ENCODE results near the gene NEDD4L. TPM values are rescaled to one million over a fixed set of nuclear protein-coding genes. Genes with fewer than 3 reads are reported as not detected.

The NEDD4L gene
- total RNA-seq, 1 donor from 2014 or later, result 80.2 TPM

DNA sequence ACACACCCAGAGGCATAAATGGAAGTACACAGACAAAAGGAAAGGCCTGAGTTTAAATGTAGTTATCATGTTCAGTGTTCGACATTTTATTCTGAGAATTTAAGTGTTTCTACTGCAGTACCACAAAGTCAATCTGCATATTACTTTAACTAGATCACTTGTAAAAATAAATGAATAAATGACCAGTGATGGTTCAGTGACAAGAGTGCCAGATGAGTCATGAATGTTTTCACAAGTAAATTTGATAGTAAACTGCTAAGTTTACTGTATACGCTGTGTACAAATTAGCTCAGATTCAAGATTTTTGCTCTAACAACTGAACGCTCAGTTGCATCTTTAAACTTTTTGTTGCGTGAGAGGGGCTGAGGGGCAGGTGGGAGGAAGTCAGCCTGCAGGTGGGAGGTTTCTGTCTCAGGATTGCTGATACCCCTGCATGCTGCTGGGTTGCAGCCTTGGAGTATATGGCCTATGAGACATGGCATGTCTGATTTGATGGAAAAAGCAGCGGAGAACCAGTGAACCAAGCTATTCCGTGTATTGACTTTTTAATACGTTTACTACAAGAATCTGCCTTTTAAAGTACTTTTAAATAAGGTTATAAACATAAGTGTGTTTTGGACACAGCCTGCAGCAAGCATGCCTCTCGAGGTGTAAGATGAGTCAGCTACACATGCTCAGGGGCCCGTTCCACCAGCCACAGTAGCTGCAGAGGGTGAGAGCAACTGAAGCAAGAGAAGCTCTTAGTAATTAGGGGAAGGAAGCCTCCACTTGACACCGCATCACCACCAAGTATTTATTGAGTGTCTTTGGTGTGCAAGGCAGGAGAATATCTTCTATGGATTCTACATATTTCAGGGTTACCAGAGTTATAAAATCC lies 245.1 kb downstream of the NEDD4L start:
- peak; percentile 83 for DNase-seq (ENCODE audit: low read depth)

GRCh38 chr18:58290116-58290695 lies 246.2 kb downstream of the NEDD4L start:
- no peak for DNase-seq (ENCODE audit: low read depth)

DNA sequence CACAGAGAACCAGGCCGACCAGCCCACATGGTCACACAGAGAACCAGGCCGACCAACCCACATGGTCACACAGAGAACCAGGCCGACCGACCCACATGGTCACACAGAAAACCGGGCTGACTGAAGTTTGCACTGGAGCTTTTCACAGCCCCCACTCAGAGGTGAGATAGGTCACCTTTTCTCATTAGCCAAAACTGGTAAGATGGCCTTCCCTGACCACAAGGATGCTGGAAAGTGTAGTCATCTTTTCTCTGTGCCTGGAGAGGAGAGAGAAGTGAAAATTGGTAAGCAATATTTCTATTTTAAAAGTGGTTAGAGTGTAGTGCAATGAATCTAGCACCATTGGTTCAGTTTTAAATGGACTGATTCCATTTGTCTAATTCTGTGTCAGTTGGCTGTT lies 247.1 kb downstream of the NEDD4L start:
- DNase-seq (ENCODE audit: low read depth), result no peak

GRCh38 chr18:58292638-58293037 lies 248.6 kb downstream of the NEDD4L start:
- DNase-seq (ENCODE audit: low read depth), result no peak

DNA sequence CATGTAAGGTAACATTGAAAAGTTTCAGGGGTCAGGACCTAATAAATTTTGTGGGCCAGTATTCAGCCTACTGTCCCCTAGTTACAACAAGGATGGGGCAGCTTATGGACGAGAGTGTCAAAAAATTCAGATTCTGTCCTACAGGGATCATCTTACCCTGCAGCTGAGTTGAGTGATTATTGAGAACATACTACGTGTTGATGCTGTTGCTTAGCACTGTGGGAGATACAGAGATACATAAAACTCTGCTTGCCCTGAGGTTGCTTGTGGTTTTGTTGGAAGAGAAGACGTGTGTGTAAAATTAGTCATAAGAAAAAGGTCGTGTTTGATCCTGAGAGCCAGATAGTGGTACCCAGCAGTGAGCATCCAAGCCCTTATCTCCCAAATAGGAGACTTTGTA lies 253.2 kb downstream of the NEDD4L start:
- no peak for DNase-seq (ENCODE audit: low read depth)

GRCh38 chr18:58298251-58299134 lies 254.5 kb downstream of the NEDD4L start:
- no peak for DNase-seq (ENCODE audit: low read depth)

DNA sequence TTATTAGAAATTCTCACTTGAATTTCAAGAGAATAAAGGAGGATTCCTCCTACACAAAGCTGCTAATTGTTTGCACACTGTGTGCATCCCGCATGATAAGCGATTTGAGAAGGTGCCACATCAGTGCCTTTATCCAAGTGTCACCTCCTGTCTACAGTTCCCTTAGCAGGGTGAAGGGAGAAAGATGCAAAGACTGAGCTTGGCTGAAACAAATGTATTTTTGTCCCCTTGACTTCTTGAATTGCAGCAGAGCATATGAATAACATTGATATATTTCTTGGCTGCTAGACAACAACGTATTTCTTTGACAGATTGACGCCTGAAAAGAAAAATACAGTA lies 255.1 kb downstream of the NEDD4L start:
- DNase-seq (ENCODE audit: low read depth), result no peak

- no peak for DNase-seq (ENCODE audit: low read depth)
Measured at GRCh38 chr18:58299936-58300335, 255.9 kb downstream of the NEDD4L start.

DNA sequence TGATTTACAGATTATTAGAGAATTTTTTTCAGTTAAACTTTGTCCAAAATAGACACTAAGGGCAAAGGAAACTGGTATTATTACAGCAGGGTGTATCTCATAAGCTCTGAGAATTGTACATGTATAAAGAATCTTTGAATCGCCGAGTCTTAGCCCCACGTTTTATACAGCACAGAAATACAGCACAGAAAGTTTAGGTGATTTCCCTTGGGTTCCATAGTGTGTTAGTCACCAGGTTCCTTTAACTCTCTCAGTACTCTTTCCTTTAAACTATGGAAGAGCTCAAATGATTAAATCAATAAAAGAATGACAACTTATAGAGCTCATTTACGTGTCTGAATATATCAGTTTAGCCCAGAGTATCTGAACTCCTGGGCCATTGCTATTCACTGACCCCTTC lies 256.8 kb downstream of the NEDD4L start:
- DNase-seq (ENCODE audit: low read depth), result no peak

- DNase-seq (ENCODE audit: low read depth), result no peak
Measured at GRCh38 chr18:58302811-58303210, 258.8 kb downstream of the NEDD4L start.

- peak; percentile 53 for DNase-seq (ENCODE audit: low read depth)
Measured at GRCh38 chr18:58303363-58303762, 259.3 kb downstream of the NEDD4L start.

DNA sequence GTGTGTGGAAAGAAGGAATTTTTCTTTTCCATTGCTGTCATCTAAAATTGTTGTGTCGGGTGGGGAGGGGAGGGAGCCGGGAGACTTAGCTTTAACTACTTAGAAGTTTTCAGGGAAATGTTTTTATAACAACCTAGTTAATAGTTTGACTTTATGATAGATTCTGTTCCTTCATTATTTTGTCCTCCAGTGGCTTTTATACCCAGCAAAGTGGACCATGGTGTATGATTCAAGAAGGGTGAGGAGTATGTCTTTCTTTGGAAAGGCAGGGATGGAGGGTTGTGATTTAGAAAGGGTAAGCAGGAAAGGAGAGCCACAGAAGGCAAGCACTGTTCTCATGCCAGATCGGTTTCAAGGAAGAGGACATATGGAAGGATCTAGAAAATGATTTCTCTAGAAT lies 261.8 kb downstream of the NEDD4L start:
- DNase-seq (ENCODE audit: low read depth), result no peak

DNA sequence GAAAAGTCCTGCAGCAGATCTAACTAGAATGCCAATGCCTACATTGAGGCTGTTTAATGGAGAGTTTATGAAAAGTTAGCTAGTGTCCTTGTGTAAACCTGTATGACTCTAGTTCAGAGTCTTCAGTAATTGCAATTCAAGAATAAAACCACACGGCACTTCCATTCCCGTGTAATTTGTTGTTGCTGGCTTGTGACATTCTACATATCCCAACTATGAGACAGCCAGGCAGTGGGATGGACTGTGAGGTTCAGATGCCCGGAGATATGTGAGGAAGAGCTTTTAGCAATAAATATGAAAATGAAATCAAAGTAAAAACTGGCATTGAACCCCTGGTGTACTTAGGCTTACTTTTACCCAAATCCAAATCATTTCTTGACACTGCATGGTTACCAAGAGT lies 263.4 kb downstream of the NEDD4L start:
- no peak for DNase-seq (ENCODE audit: low read depth)

GRCh38 chr18:58308463-58308862 lies 264.4 kb downstream of the NEDD4L start:
- DNase-seq (ENCODE audit: low read depth), result no peak

GRCh38 chr18:58309099-58309498 lies 265.1 kb downstream of the NEDD4L start:
- no peak for DNase-seq (ENCODE audit: low read depth)

DNA sequence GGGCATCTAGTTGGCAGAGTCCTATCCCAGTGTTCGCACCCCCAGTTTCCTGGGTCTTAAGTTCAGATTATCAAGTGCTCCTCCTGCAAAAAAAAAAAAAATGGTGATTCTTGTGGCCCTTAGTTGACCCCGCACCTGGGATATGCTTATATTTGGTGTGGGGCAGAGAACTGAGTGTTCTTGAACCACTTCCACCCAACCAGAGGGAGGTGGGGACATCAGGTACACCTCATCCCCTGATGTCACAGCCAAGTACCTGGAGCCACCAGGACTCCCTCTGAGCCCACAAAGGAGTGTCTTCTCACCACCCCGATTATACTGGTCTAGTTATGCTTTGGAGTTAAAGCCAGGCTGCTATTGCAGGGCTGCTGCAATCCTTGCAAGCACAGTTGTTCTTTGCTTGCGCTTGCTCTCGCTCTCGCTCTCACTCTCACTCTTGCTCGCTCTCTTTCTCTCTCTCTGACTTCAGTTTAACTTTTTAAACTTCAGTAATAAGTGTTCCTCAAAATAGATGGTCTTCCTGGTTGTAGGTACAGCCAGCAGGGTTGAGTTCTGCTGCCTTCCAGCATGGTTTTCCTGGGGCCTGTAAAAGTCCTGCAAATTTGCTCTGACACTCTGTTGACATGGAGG lies 265.7 kb downstream of the NEDD4L start:
- no peak for DNase-seq (ENCODE audit: low read depth)

DNA sequence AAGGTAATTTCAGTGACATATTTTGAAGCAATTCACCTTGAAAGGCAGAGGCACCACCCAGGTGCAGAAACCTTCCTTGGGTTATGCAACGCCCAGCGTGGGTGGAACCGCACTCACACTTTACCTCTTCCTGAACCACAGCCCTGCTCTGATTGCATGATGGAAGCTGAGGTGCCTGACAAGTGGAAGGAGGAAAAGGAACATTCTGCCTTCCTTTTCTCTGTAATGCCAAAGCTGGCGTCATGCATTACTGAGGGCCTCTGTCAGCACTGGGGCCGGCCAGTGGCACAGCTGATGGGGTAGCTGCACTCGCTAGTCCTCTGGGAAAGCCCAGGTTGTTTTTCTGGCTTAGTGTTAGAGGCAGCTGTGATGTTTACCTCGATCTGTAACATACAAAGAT lies 266.5 kb downstream of the NEDD4L start:
- DNase-seq (ENCODE audit: low read depth), result peak; percentile 89

DNA sequence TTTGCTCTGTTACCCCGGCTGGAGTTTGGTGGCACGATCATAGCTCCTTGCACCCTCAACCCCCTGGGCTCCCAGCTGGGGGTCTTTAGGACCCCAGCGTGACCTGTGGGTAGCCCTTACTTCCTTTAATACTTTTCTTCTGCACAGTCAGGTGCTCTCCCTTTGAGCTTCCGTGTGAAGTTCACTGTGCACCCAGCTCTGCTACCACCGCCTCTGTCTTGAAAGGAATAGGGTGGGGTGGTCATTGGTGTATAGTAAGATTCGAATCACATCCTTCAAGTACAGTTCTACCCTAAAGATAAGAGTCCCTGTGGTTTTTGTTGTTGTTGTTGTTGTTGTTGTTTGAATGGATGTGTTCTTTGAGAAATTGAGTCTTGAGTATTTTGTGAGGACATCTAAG lies 267.4 kb downstream of the NEDD4L start:
- no peak for DNase-seq (ENCODE audit: low read depth)

GRCh38 chr18:58313491-58314032 lies 269.5 kb downstream of the NEDD4L start:
- DNase-seq (ENCODE audit: low read depth), result peak; percentile 50

GRCh38 chr18:58314284-58314683 lies 270.3 kb downstream of the NEDD4L start:
- DNase-seq (ENCODE audit: low read depth), result peak; percentile 96

DNA sequence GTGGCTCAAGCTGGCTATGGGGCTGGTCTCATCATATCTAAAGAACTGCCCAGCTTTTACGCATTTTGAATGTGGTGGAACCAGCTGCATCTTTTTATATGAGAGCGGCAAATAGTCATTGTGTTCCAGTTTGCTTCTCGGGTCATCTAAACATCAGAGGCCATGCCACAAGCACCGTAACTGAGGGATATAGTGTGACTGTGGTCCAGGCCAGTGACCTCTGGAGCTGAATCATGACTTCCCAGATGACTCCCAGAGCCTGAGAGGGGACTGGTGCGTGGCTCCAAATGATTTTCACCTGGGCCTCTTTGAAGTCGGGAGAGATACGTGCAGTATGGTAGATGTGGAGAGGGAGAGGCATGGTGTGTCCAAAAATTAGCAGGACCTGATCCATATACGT lies 271.0 kb downstream of the NEDD4L start:
- peak; percentile 46 for DNase-seq (ENCODE audit: low read depth)

DNA sequence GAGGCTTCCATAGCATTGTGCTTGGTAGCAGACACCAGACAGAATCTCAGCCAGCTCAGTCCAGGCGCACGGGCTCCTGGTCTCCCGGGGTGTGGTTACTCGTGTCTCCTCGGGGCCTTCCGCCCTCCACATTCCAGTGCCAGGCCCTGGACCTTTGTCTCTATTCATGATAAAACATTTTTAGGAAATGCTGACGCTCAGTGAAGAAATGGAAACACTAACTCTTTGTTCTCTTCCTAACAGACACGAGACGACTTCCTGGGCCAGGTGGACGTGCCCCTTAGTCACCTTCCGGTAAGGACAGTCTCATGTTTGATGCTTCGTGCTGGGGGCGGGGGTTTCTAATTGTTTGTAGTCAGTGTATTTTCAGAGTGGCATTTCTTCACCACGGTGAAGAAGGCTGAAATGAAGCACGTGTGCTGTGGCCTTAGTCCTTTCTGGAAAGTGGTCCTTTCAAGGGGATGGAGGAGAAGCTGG lies 271.8 kb downstream of the NEDD4L start:
- no peak for DNase-seq (ENCODE audit: low read depth)

All from renal cortical epithelial cell (primary cell).